K562 (cell line): ENCODE data around the gene TMEM92. TPM values are rescaled to one million over a fixed set of nuclear protein-coding genes. Genes with fewer than 3 reads are reported as not detected.
A peak's percentile ranks its signal among the peaks of the same experiment; 100 is the strongest.

ENCODE experiments used
- ATAC-seq: fragments of 200-7000 bp; cut with Tn5 transposase; 3 replicates; pipeline ENCODE4 v1.9.1; 2020; ENCODE audit warnings: moderate library complexity
- BruUV-seq: library from RNA; stranded (reverse); fragments of 400-500 nt; replicated peaks from 2 replicates; lab custom pipeline; 2021; lab: Mats Ljungman, UMichigan
- CTCF ChIA-PET: fragments of 300-600 bp; formaldehyde crosslinking; extraction: SDS; loops from one replicate; lab custom pipeline; 2021; ENCODE audit warnings: low intra/inter-chr PET ratio; lab: Yijun Ruan, JAX
- POLR2A ChIA-PET: fragments of 300-600, 350-650 bp; sonication (Branson Sonifier 250); formaldehyde crosslinking; extraction: SDS; loops from one replicate; lab custom pipeline; 2021; ENCODE audit warnings: antibody characterized with exemption, inconsistent platforms; lab: Yijun Ruan, JAX
- DNase-seq, 4 experiments: peaks; one replicate each; pipeline versions ENCODE4 v3.0.0 to v3.0.0-alpha.2; 2011 to 2018; ENCODE audit warnings: low spot score in 3 of 4, mixed read lengths in 3 of 4; ENCODE audit errors: extremely low read depth in 1 of 4
- FAIRE-seq: peaks from 2 replicates; lab custom pipeline; 2011; peaks lifted over from hg19 to GRCh38; lab: Jason Lieb, UNC
- H2AFZ ChIP-seq: 2 replicates; pipeline ENCODE4 v1.6.0; 2011; ENCODE audit warnings: low read depth, low read length, control low read depth, inconsistent platforms
- H3K27ac ChIP-seq: fragments of 200-600 bp; 3 replicates; pipeline ENCODE4 v1.8.0; 2011; ENCODE audit warnings: low read depth, mild to moderate bottlenecking, control low read depth, inconsistent platforms, low read length, moderate library complexity, mixed read lengths; ENCODE audit errors: extremely low read depth
- H3K27me3 ChIP-seq, 2 experiments: fragments of 300-600 bp in 1 of 2; 2 replicates in 1 of 2; 3 replicates in 1 of 2; pipeline versions ENCODE4 v1.6.0 to v1.8.0; 2011; ENCODE audit warnings: inconsistent platforms in 2 of 2, low read length in 2 of 2, mild to moderate bottlenecking in 1 of 2, mixed read lengths in 1 of 2, moderate library complexity in 1 of 2; ENCODE audit not compliant: control insufficient read depth in 2 of 2, insufficient read depth in 2 of 2
- H3K36me3 ChIP-seq: fragments of 300-600 bp; 3 replicates; pipeline ENCODE4 v1.8.0; 2011; ENCODE audit warnings: mild to moderate bottlenecking, low read length, inconsistent platforms; ENCODE audit not compliant: control insufficient read depth, insufficient read depth
- H3K4me1 ChIP-seq, 2 experiments: fragments of 200-600 bp in 1 of 2; replicated peaks in 1 of 2; 2 replicates in 1 of 2; 3 replicates in 1 of 2; pipeline versions ENCODE4 v1.5.1 to v1.8.0; 2011; ENCODE audit warnings: inconsistent platforms in 2 of 2, low read length in 2 of 2, mild to moderate bottlenecking in 1 of 2, mixed read lengths in 1 of 2, moderate library complexity in 1 of 2; ENCODE audit not compliant: control insufficient read depth in 2 of 2, insufficient read depth in 2 of 2
- H3K4me2 ChIP-seq: 2 replicates; pipeline ENCODE4 v1.6.1; 2011; ENCODE audit warnings: low read length, control low read depth, inconsistent platforms, mixed read lengths; ENCODE audit not compliant: insufficient read depth
- H3K4me3 ChIP-seq: fragments of 200-600 bp; sonication (generic), shearing (Covaris generic); 2 replicates; pipeline ENCODE4 v1.5.1; 2016; ENCODE audit warnings: control low read depth, inconsistent platforms
- H3K79me2 ChIP-seq: fragments of 200-600 bp; 3 replicates; pipeline ENCODE4 v1.8.0; 2011; ENCODE audit warnings: low read length, inconsistent platforms; ENCODE audit not compliant: control insufficient read depth, insufficient read depth
- H3K9ac ChIP-seq, 2 experiments: 2 replicates each; pipeline versions ENCODE4 v1.6.0 to v1.6.1; 2011; ENCODE audit warnings: low read depth in 2 of 2, low read length in 2 of 2, control low read depth in 1 of 2, inconsistent platforms in 1 of 2, mild to moderate bottlenecking in 1 of 2, mixed read lengths in 1 of 2; ENCODE audit not compliant: insufficient read depth in 1 of 2
- H3K9me1 ChIP-seq: one replicate; pipeline ENCODE4 v1.6.0; 2011; ENCODE audit warnings: inconsistent platforms, mild to moderate bottlenecking, low read length, moderate library complexity; ENCODE audit not compliant: control insufficient read depth, insufficient read depth
- H3K9me3 ChIP-seq: replicated peaks from 2 replicates; pipeline ENCODE4 v1.5.1; 2011; ENCODE audit warnings: low read depth, low read length, inconsistent platforms; ENCODE audit not compliant: control insufficient read depth, insufficient read depth
- H4K20me1 ChIP-seq: replicated peaks from 2 replicates; pipeline ENCODE4 v1.6.1; 2011; ENCODE audit warnings: low read length, inconsistent platforms, mixed read lengths; ENCODE audit not compliant: control insufficient read depth, insufficient read depth
- BRCA1 ChIP-seq, 2 experiments: fragments of 450-650 bp in 1 of 2; sonication (generic) in 1 of 2; formaldehyde crosslinking in 1 of 2; IDR thresholded peaks; 2 replicates each; pipeline versions ENCODE4 v1.5.0 to v1.6.1; 2017 to 2020; ENCODE audit warnings: mild to moderate bottlenecking in 1 of 2, missing genetic modification reagents in 1 of 2
- CREM ChIP-seq: IDR thresholded peaks from 2 replicates; pipeline ENCODE4 v1.6.1; 2014; ENCODE audit warnings: antibody characterized with exemption, low read depth
- JUN ChIP-seq, 2 experiments: sonication (generic) in 1 of 2; formaldehyde crosslinking in 1 of 2; IDR thresholded peaks; 2 replicates each; pipeline versions ENCODE4 v1.6.1 to v1.8.0; 2012 to 2022; ENCODE audit warnings: borderline replicate concordance in 2 of 2, mild to moderate bottlenecking in 2 of 2, improper control_type of control experiment in 1 of 2, low read depth in 1 of 2, low read length in 1 of 2, missing genetic modification reagents in 1 of 2
- PTRF ChIP-seq: fragments of 450-650 bp; IDR thresholded peaks from 2 replicates; pipeline ENCODE4 v1.6.1; 2016; ENCODE audit warnings: mild to moderate bottlenecking, missing genetic modification characterization, missing compliant biosample characterization
- TRIM28 ChIP-seq: fragments of 450-650 bp; IDR thresholded peaks from 2 replicates; pipeline ENCODE4 v1.6.1; 2017
- ZNF140 ChIP-seq: fragments of 250-450 bp; sonication (Bioruptor Pico); IDR thresholded peaks from 2 replicates; pipeline ENCODE4 v1.8.0; 2021; ENCODE audit warnings: moderate library complexity, mild to moderate bottlenecking, inconsistent platforms
- ZNF24 ChIP-seq: fragments of 450-650 bp; IDR thresholded peaks from 2 replicates; pipeline ENCODE4 v1.6.1; 2016
- ZSCAN32 ChIP-seq: fragments of 450-650 bp; formaldehyde crosslinking; IDR thresholded peaks from 2 replicates; pipeline ENCODE4 v1.4.0; 2020; ENCODE audit warnings: mild to moderate bottlenecking, moderate library complexity
- WGBS: fragments of 100-300 bp; shearing (Covaris generic); methylation state at CpG from one replicate; pipeline ENCODE4 v1.1.6; 2016; ENCODE audit warnings: low coverage, mixed read lengths; ENCODE audit not compliant: insufficient coverage; ENCODE audit errors: missing lambda C conversion rate; 5-methylcytosine and 5-hydroxymethylcytosine counted together
- in situ Hi-C: fragments of 300-500 bp; cut with MboI; formaldehyde crosslinking; loops from 4 replicates; pipeline ENCODE4 v1.15.0; 2018; ENCODE audit warnings: inconsistent platforms, mixed read lengths
- intact Hi-C: fragments of 100-400 bp; cut with micrococcal nuclease; formaldehyde crosslinking; loops from 2 replicates; pipeline ENCODE4 v1.14.2; 2022
- polyA plus RNA-seq, 8 experiments: library from polyadenylated mRNA; depleted of rRNA in 4 of 8; stranded (reverse) in 5 of 8; unstranded in 3 of 8; fragments of >200 nt; fragmentation: Nextera tagmentation in 2 of 8; fragmentation: Illumina TruSeq in 1 of 8; extraction: Ambion mirVana in 2 of 8; extraction: Trizol in 1 of 8; gene quantifications; 2 replicates each; pipeline versions ENCODE4 v1.2.1 to v1.2.3, GENCODE V29; 2011 to 2014; ENCODE audit warnings: inconsistent platforms in 1 of 8, missing spikeins in 1 of 8
- total RNA-seq, 7 experiments: library from RNA; depleted of rRNA in 6 of 7; stranded (reverse); fragments of >200 nt in 6 of 7; fragmentation: Illumina TruSeq in 2 of 7; extraction: Trizol in 2 of 7; gene quantifications; 2 replicates each; pipeline versions ENCODE4 v1.2.1 to v1.2.3, GENCODE V29; 2011 to 2021; ENCODE audit warnings: low replicate concordance in 1 of 7

Gene TMEM92
- total and polyA plus RNA-seq, 9 of the 15 experiments (the other 6 are each of a cell fraction or from before 2014, with no cell fraction given), result 0.14 to 2.1 (median 0.40) TPM

DNA sequence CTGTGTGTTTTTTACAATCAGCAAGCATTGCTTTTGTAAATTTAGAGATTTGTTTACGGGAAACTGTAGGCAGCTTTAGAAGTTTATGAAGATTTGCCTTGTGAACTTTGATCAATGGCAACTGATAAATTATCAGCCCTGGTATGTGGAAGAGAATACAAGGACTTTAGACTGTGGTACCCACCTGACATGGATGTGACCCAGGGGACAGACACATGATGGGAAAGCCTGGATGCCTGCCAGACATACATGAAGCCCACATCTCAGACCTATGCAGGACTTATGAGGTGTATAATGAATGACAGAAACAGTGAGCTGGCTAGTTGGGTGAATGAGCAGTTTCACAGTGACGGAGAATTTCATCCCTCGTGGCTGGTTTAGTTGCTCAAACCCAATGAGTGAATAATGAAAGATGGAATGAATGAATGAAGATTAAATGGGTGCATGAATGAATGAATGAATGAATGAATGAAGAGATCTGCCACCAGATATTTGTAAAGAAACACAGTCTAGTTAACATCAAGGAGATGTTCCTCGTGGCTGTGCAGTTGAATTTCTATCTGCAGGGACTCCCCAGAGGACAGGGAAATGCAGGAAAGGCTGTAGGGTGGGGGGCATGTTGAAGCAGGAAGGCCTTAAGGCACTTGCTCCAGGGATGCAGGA lies 7.6 kb downstream of the TMEM92 start:
- POLR2A ChIA-PET, result no interaction called here
- H3K4me2 ChIP-seq, result no peak overlapping the region

DNA sequence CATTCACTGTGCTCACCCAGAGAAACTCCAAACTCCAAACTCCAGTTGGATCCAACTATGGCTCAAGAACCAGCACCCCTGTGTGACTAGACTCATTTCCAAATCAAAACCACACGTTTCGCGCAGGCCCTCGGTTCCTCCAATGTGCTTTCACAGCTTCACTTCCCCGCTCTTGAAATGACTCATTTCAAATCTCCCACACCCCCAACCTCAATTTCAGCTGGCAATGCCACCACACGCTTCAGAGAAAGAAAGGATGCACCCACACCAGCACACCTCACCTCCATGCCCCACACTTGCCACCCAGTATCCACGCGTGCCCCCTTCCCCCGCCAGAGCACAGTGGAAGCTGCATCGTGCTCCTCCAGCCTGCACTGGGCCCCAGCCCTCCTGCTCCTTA lies 9.0 kb downstream of the TMEM92 start:
- peaks cover 3 to 25% of the 10 kb centered on the region in 2 experiments; a peak in 3 of 5 replicates for H3K27me3 ChIP-seq
- WGBS, result 9% methylated on average over 10 of the region's 10 CpGs
- no peak for FAIRE-seq

More for the DNA sequence above, 7.6 kb downstream of the TMEM92 start:
- in situ Hi-C loops, result no loop called here
- no peaks in the 10 kb centered on the region for H3K79me2 ChIP-seq
- H4K20me1 ChIP-seq, result no peaks in the 10 kb centered on the region
- CTCF ChIA-PET, result no interaction called here
- no peaks in the 10 kb centered on the region for H3K9me1 ChIP-seq
- BruUV-seq, result no TSS peak
- no peak overlapping the region for H3K9ac ChIP-seq
- H2AFZ ChIP-seq, result no peak overlapping the region
- no peak for FAIRE-seq
- DNase-seq, result no peak
- 11% methylated on average over 4 of the region's 4 CpGs for WGBS
- intact Hi-C loops, result no loop called here
- no peak overlapping the region for H3K4me3 ChIP-seq
- TF ChIP-seq ZNF24 (peak; percentile 95), PTRF (tag) (no peak), ZNF140 (CRISPR knock-in tag) (no peak)
- peaks cover 3 to 36% of the 10 kb centered on the region in 2 experiments; a peak in 3 of 5 replicates for H3K27me3 ChIP-seq
- H3K36me3 ChIP-seq, result no peaks in the 10 kb centered on the region
- H3K27ac ChIP-seq, result no peak overlapping the region
- no peak for ATAC-seq
- H3K9me3 ChIP-seq, result no peaks in the 10 kb centered on the region
- H3K4me1 ChIP-seq, result peaks cover 0 to 4% of the 10 kb centered on the region in 2 experiments; a peak in 2 of 5 replicates

More for the DNA sequence above, 9.0 kb downstream of the TMEM92 start:
- ATAC-seq (no peak), DNase-seq (no peak)
- Histone ChIP-seq H3K79me2 (no peaks in the 10 kb centered on the region), H3K9ac (no peak overlapping the region), H3K4me1 (peaks cover 0 to 4% of the 10 kb centered on the region in 2 experiments; a peak in 2 of 5 replicates), H3K27ac (no peak overlapping the region), H3K4me3 (no peak overlapping the region), H2AFZ (no peak overlapping the region), H3K36me3 (no peaks in the 10 kb centered on the region), H3K9me1 (no peaks in the 10 kb centered on the region), H3K9me3 (no peaks in the 10 kb centered on the region), H3K4me2 (no peak overlapping the region), H4K20me1 (no peaks in the 10 kb centered on the region)
- in situ Hi-C loops (no loop called here), intact Hi-C loops (no loop called here)
- BruUV-seq, result no TSS peak
- CTCF ChIA-PET, result no interaction called here
- POLR2A ChIA-PET, result interaction anchor here (0.7 to 0.9 kb wide), 3 partner anchors 8 to 135 kb away, joined by 3 read pairs; partner anchors contain the start of gene TMEM92
- peak; percentile 54; the same call in 1 of the 2 replicates for TF ChIP-seq TRIM28
- TF ChIP-seq ZSCAN32 (CRISPR knock-in tag), result no peak
- TF ChIP-seq CREM, result no peak
- 0 out of 2 replicates have a peak, but pooled peaks have one; percentile 16 for TF ChIP-seq JUN (IDR thresholded peaks at IDR 0.05; ENCODE audit: borderline replicate concordance, low read depth, low read length)
- TF ChIP-seq JUN (CRISPR knock-in tag; IDR thresholded peaks at IDR 0.05; ENCODE audit: borderline replicate concordance), result no peak
- no peak for TF ChIP-seq BRCA1 (IDR thresholded peaks at IDR 0.05)
- TF ChIP-seq BRCA1 (CRISPR knock-in tag; IDR thresholded peaks at IDR 0.05), result no peak
